A549 (cell line): ENCODE measurements around the gene CCDC134. TPM values are rescaled to one million over a fixed set of nuclear protein-coding genes. Genes with fewer than 3 reads are reported as not detected.

Experiments
- ATAC-seq, 2 experiments: fragments of 200-7000 bp in 1 of 2; fragments of >200 bp in 1 of 2; cut with Nextera tagmentation in 1 of 2; cut with Tn5 transposase in 1 of 2; 3 replicates each; pipeline versions ENCODE4 v1.8.0 to v1.9.1; 2018 to 2020; ENCODE audit warnings: mild to moderate bottlenecking in 1 of 2, moderate library complexity in 1 of 2
- CTCF ChIA-PET: fragments of 300-600 bp; sonication (Branson Sonifier 250); formaldehyde crosslinking; extraction: SDS; loops from one replicate; lab custom pipeline; 2021; ENCODE audit warnings: antibody characterized with exemption, inconsistent platforms; lab: Yijun Ruan, JAX
- POLR2A ChIA-PET: fragments of 350-600 bp; formaldehyde crosslinking; extraction: SDS; loops from one replicate; lab custom pipeline; 2021; ENCODE audit warnings: antibody characterized with exemption, inconsistent platforms; lab: Yijun Ruan, JAX
- DNase-seq, 2 experiments: peaks; one replicate each; pipeline versions ENCODE4 v3.0.0 to v3.0.0-alpha.2; 2011 to 2016; ENCODE audit warnings: low read depth in 1 of 2, low spot score in 1 of 2
- FAIRE-seq: peaks from 2 replicates; lab custom pipeline; 2011; peaks lifted over from hg19 to GRCh38; lab: Jason Lieb, UNC
- H3K27ac ChIP-seq, 2 experiments: fragments of >200 bp; sonication (Bioruptor Twin); formaldehyde crosslinking; 3 replicates each; pipeline ENCODE4 v1.5.1; 2016 to 2017
- H3K4me1 ChIP-seq: fragments of >200 bp; sonication (Bioruptor Twin); formaldehyde crosslinking; 3 replicates; pipeline ENCODE4 v1.6.1; 2016
- H3K4me2 ChIP-seq: fragments of >200 bp; sonication (Bioruptor Twin); formaldehyde crosslinking; 3 replicates; pipeline ENCODE4 v1.6.1; 2016
- H3K4me3 ChIP-seq: fragments of >200 bp; sonication (Bioruptor Twin); formaldehyde crosslinking; 3 replicates; pipeline ENCODE4 v1.5.1; 2016
- H3K9me3 ChIP-seq: fragments of >200 bp; sonication (Bioruptor Twin); formaldehyde crosslinking; 3 replicates; pipeline ENCODE4 v1.6.1; 2016
- CHD4 ChIP-seq: fragments of 200-600 bp; sonication (generic); IDR thresholded peaks from 2 replicates; pipeline ENCODE4 v1.6.1; 2016; ENCODE audit warnings: antibody characterized with exemption, mild to moderate bottlenecking, borderline replicate concordance
- E2F6 ChIP-seq: IDR thresholded peaks from 2 replicates; pipeline ENCODE4 v1.6.1; 2012; ENCODE audit warnings: low read depth, borderline replicate concordance
- EHF ChIP-seq: fragments of 250-450 bp; sonication (Bioruptor Pico); IDR thresholded peaks from 2 replicates; pipeline ENCODE4 v1.5.0; 2020; ENCODE audit warnings: mild to moderate bottlenecking
- FOSB ChIP-seq: fragments of 250-450 bp; sonication (Bioruptor Pico); IDR thresholded peaks from 2 replicates; pipeline ENCODE4 v1.5.0; 2020; ENCODE audit warnings: mild to moderate bottlenecking, moderate library complexity
- HDAC2 ChIP-seq: fragments of 200-600 bp; sonication (generic); IDR thresholded peaks from 2 replicates; pipeline ENCODE4 v1.6.1; 2016
- MAX ChIP-seq: IDR thresholded peaks from 2 replicates; pipeline ENCODE4 v1.6.1; 2012
- MAZ ChIP-seq: fragments of 150-350 bp; IDR thresholded peaks from 2 replicates; pipeline ENCODE4 v1.6.1; 2014; ENCODE audit warnings: antibody characterized with exemption, low read depth, low read length, borderline replicate concordance
- MYC ChIP-seq: IDR thresholded peaks from 2 replicates; pipeline ENCODE4 v1.6.1; 2012; ENCODE audit warnings: mild to moderate bottlenecking, inconsistent platforms, low read length, improper control_type of control experiment, borderline replicate concordance
- NPAS2 ChIP-seq: fragments of 250-450 bp; sonication (Bioruptor Pico); IDR thresholded peaks from 2 replicates; pipeline ENCODE4 v1.8.0; 2022; ENCODE audit warnings: mild to moderate bottlenecking, moderate library complexity, borderline replicate concordance
- PHF8 ChIP-seq: fragments of 200-600 bp; sonication (generic); IDR thresholded peaks from 2 replicates; pipeline ENCODE4 v1.6.1; 2016; ENCODE audit warnings: low read depth, mild to moderate bottlenecking, antibody characterized with exemption, moderate library complexity, borderline replicate concordance
- POLR2AphosphoS2 ChIP-seq: conservative IDR thresholded peaks from 2 replicates; pipeline ENCODE4 v1.6.1; 2012; ENCODE audit warnings: low read length, improper control_type of control experiment, inconsistent platforms
- RARB ChIP-seq: fragments of 250-450 bp; sonication (Bioruptor Pico); IDR thresholded peaks from 2 replicates; pipeline ENCODE4 v1.8.0; 2021; ENCODE audit warnings: mild to moderate bottlenecking, moderate library complexity
- RCOR1 ChIP-seq: fragments of 150-350 bp; IDR thresholded peaks from 2 replicates; pipeline ENCODE4 v1.6.1; 2014; ENCODE audit warnings: antibody characterized with exemption, low read length, low read depth
- RFX5 ChIP-seq: fragments of 450-650 bp; IDR thresholded peaks from 2 replicates; pipeline ENCODE4 v1.7.1; 2014; ENCODE audit warnings: antibody characterized with exemption, mild to moderate bottlenecking, moderate library complexity
- SMC3 ChIP-seq: fragments of >200 bp; sonication (Bioruptor Twin); formaldehyde crosslinking; IDR thresholded peaks from 3 replicates; pipeline ENCODE4 v1.6.1; 2018; ENCODE audit warnings: inconsistent platforms
- TFCP2L1 ChIP-seq: fragments of 250-450 bp; sonication (Bioruptor Pico); IDR thresholded peaks from 2 replicates; pipeline ENCODE4 v1.5.0; 2021; ENCODE audit warnings: mild to moderate bottlenecking
- TP53 ChIP-seq: fragments of 250-450 bp; sonication (Bioruptor Pico); IDR thresholded peaks from 2 replicates; pipeline ENCODE4 v1.5.0; 2021; ENCODE audit warnings: mild to moderate bottlenecking, moderate library complexity
- ZNF302 ChIP-seq: fragments of 250-450 bp; sonication (Bioruptor Pico); IDR thresholded peaks from 2 replicates; pipeline ENCODE4 v1.9.0; 2021; ENCODE audit warnings: inconsistent platforms, mild to moderate bottlenecking, moderate library complexity
- ZSCAN20 ChIP-seq: fragments of 250-450 bp; sonication (Bioruptor Pico); IDR thresholded peaks from 2 replicates; pipeline ENCODE4 v1.8.0; 2022; ENCODE audit warnings: mild to moderate bottlenecking, moderate library complexity
- WGBS: methylation state at CpG from one replicate; pipeline ENCODE4 v1.1.6; 2017; ENCODE audit errors: missing lambda C conversion rate; 5-methylcytosine and 5-hydroxymethylcytosine counted together
- polyA plus RNA-seq, 4 experiments: library from polyadenylated mRNA; depleted of rRNA in 3 of 4; stranded (reverse); fragments of >200 nt; fragmentation: RNase III in 1 of 4; extraction: RNeasy Plus Mini Kit Qiagen cat#74134 plus additional on column Dnase treatment in 1 of 4; gene quantifications; 2 replicates in 3 of 4; 3 replicates in 1 of 4; pipeline ENCODE4 v1.2.3, GENCODE V29; 2011 to 2017
- TF ChIP-seq, protein P1 (sequence below): fragments of 250-450 bp; sonication (Bioruptor Pico); IDR thresholded peaks from 2 replicates; pipeline ENCODE4 v1.5.0; 2020; ENCODE audit warnings: low read depth, mild to moderate bottlenecking, moderate library complexity
- TF ChIP-seq, protein P2 (sequence below): fragments of >200 bp; sonication (Bioruptor Twin); formaldehyde crosslinking; IDR thresholded peaks from 3 replicates; pipeline ENCODE4 v1.5.1; 2016

Gene CCDC134
- polyA plus RNA-seq, 2 of the 4 experiments (the other 2 are of a cell fraction): 2.5 to 4.5 TPM

GRCh38 chr22:41819257-41819656 lies 18.8 kb downstream of the CCDC134 start:
- POLR2A ChIA-PET: no interaction called here

DNA sequence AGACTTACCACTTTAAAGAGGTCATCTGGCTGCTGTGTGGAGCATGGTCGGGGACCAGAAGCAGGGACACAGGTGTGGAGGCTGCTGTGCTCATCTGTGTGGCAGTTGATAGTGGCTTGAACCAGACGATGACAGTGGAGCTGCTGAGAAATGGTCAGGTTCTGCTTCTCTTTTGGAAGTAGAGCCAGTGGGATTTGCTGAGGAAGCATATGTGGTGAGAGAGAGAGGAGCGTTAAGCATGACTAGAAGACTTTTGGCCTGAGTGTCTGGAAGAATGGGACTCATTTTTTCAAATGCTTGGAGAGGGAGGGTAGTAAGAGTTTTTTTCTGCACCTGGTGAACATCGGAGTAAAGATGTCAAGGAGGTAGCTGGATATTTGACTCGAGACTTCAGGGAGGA lies 20.0 kb downstream of the CCDC134 start:
- FAIRE-seq (no peak), DNase-seq (no peak), ATAC-seq (no peak)
- POLR2A ChIA-PET: no interaction called here
- no peaks in the 10 kb centered on the region for H3K9me3 ChIP-seq
- TF ChIP-seq CHD4: no peak
- no peak for TF ChIP-seq PHF8
- TF ChIP-seq ZSCAN20 (CRISPR knock-in tag): no peak
- TF ChIP-seq FOSB (CRISPR knock-in tag): no peak
- TF ChIP-seq MAZ: no peak
- TF ChIP-seq MAX: no peak
- no peak for TF ChIP-seq ZNF302
- TF ChIP-seq SMC3: no peak
- TF ChIP-seq TFCP2L1 (CRISPR knock-in tag): no peak
- TF ChIP-seq, protein P1, sequence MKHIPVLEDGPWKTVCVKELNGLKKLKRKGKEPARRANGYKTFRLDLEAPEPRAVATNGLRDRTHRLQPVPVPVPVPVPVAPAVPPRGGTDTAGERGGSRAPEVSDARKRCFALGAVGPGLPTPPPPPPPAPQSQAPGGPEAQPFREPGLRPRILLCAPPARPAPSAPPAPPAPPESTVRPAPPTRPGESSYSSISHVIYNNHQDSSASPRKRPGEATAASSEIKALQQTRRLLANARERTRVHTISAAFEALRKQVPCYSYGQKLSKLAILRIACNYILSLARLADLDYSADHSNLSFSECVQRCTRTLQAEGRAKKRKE: no peak
- TF ChIP-seq MYC: no peak
- no peak for TF ChIP-seq E2F6
- no peak for TF ChIP-seq HDAC2
- TF ChIP-seq RCOR1: no peak
- no peak for TF ChIP-seq TP53 (CRISPR knock-in tag)
- no peak for TF ChIP-seq POLR2AphosphoS2
- TF ChIP-seq NPAS2: no peak
- no peak for TF ChIP-seq RARB (CRISPR knock-in tag)
- TF ChIP-seq EHF (CRISPR knock-in tag): no peak
- H3K4me3 ChIP-seq: no peak overlapping the region
- peaks cover 10% of the 10 kb centered on the region for H3K4me1 ChIP-seq
- no peak overlapping the region for H3K27ac ChIP-seq
- H3K4me2 ChIP-seq: no peak overlapping the region
- CTCF ChIA-PET: interaction anchor here (0.9 to 2.8 kb wide), 4 partner anchors 9 to 123 kb away, joined by 3 to 12 read pairs (median 5); partner anchors contain the start of gene TNFRSF13C
- WGBS: 82% methylated on average over 5 of the region's 5 CpGs

More at GRCh38 chr22:41819257-41819656, 18.8 kb downstream of the CCDC134 start:
- TF ChIP-seq RFX5 (no peak), POLR2AphosphoS2 (no peak)
- TF ChIP-seq, protein P2, sequence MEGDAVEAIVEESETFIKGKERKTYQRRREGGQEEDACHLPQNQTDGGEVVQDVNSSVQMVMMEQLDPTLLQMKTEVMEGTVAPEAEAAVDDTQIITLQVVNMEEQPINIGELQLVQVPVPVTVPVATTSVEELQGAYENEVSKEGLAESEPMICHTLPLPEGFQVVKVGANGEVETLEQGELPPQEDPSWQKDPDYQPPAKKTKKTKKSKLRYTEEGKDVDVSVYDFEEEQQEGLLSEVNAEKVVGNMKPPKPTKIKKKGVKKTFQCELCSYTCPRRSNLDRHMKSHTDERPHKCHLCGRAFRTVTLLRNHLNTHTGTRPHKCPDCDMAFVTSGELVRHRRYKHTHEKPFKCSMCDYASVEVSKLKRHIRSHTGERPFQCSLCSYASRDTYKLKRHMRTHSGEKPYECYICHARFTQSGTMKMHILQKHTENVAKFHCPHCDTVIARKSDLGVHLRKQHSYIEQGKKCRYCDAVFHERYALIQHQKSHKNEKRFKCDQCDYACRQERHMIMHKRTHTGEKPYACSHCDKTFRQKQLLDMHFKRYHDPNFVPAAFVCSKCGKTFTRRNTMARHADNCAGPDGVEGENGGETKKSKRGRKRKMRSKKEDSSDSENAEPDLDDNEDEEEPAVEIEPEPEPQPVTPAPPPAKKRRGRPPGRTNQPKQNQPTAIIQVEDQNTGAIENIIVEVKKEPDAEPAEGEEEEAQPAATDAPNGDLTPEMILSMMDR: no peak
- 97% methylated on average over 3 of the region's 4 CpGs for WGBS
- H3K4me2 ChIP-seq: no peak overlapping the region
- ATAC-seq (no peak), FAIRE-seq (no peak), DNase-seq (no peak)
- no peaks in the 10 kb centered on the region for H3K9me3 ChIP-seq
- H3K4me1 ChIP-seq: peaks cover 10% of the 10 kb centered on the region
- H3K4me3 ChIP-seq: no peak overlapping the region
- CTCF ChIA-PET: interaction anchor here (0.8 to 4.0 kb wide), 4 partner anchors 38 to 122 kb away, joined by 3 to 10 read pairs (median 4); no protein-coding TSS in a partner anchor
- H3K27ac ChIP-seq: no peak overlapping the region
